IMR-90 (cell line): ENCODE measurements around the gene PELI1.

Experiments used
- CEBPB ChIP-seq: IDR thresholded peaks from 2 replicates; pipeline ENCODE4 v1.6.1; 2012; ENCODE audit warnings: low read depth, low read length, improper control_type of control experiment
- MXI1 ChIP-seq: IDR thresholded peaks from 2 replicates; pipeline ENCODE4 v1.6.1; 2012; ENCODE audit warnings: low read depth, mild to moderate bottlenecking, low read length, moderate library complexity, borderline replicate concordance
- POLR2A ChIP-seq: IDR thresholded peaks from 2 replicates; pipeline ENCODE4 v1.6.1; 2012; ENCODE audit warnings: mild to moderate bottlenecking, low read depth, low read length
- RAD21 ChIP-seq: IDR thresholded peaks from 2 replicates; pipeline ENCODE4 v1.6.1; 2012; ENCODE audit warnings: low read length, improper control_type of control experiment
- RCOR1 ChIP-seq: IDR thresholded peaks from 2 replicates; pipeline ENCODE4 v1.6.1; 2012; ENCODE audit warnings: mild to moderate bottlenecking, low read length, improper control_type of control experiment; ENCODE audit not compliant: insufficient replicate concordance
- RFX5 ChIP-seq: IDR thresholded peaks from 2 replicates; pipeline ENCODE4 v1.8.0; 2012; ENCODE audit warnings: low read depth, mild to moderate bottlenecking, low read length, moderate library complexity
- TF ChIP-seq, protein P1 (sequence below): conservative IDR thresholded peaks from 2 replicates; pipeline ENCODE4 v1.5.1; 2012; ENCODE audit warnings: mild to moderate bottlenecking, low read depth, low read length, improper control_type of control experiment
- TF ChIP-seq, protein P2 (sequence below): fragments of 150-350 bp; IDR thresholded peaks from 2 replicates; pipeline ENCODE4 v1.6.1; 2016; ENCODE audit warnings: low read depth, mild to moderate bottlenecking, low read length, moderate library complexity, borderline replicate concordance
- TF ChIP-seq, protein P3 (sequence below): fragments of 150-350 bp; IDR thresholded peaks from 2 replicates; pipeline ENCODE4 v1.6.1; 2017; ENCODE audit warnings: mild to moderate bottlenecking, antibody characterized with exemption, low read length, low read depth

DNA sequence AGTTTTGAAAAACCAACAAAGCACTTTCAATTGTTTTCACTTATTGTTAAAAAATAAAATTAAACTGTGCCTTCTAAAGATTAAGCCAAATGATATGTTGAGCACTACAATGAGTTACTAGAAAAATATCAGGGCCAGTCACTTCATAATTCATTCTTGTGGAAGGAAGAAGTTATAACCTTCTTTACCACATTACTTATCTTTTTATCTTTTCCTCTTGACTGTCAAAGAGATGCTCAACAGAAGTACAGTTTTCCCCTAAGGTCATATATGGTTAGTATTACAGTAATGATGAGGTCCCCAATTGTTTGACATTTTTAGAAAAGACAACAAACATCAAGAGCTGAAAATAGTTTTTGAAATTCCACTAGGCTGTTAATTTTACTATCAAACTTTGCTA is 9.4 kb downstream of the PELI1 start:
- TF ChIP-seq, protein P1, sequence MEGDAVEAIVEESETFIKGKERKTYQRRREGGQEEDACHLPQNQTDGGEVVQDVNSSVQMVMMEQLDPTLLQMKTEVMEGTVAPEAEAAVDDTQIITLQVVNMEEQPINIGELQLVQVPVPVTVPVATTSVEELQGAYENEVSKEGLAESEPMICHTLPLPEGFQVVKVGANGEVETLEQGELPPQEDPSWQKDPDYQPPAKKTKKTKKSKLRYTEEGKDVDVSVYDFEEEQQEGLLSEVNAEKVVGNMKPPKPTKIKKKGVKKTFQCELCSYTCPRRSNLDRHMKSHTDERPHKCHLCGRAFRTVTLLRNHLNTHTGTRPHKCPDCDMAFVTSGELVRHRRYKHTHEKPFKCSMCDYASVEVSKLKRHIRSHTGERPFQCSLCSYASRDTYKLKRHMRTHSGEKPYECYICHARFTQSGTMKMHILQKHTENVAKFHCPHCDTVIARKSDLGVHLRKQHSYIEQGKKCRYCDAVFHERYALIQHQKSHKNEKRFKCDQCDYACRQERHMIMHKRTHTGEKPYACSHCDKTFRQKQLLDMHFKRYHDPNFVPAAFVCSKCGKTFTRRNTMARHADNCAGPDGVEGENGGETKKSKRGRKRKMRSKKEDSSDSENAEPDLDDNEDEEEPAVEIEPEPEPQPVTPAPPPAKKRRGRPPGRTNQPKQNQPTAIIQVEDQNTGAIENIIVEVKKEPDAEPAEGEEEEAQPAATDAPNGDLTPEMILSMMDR = no peak
- TF ChIP-seq RAD21 (no peak), MXI1 (no peak), POLR2A (no peak), RFX5 (no peak), RCOR1 (no peak), CEBPB (no peak)
- TF ChIP-seq, protein P2, sequence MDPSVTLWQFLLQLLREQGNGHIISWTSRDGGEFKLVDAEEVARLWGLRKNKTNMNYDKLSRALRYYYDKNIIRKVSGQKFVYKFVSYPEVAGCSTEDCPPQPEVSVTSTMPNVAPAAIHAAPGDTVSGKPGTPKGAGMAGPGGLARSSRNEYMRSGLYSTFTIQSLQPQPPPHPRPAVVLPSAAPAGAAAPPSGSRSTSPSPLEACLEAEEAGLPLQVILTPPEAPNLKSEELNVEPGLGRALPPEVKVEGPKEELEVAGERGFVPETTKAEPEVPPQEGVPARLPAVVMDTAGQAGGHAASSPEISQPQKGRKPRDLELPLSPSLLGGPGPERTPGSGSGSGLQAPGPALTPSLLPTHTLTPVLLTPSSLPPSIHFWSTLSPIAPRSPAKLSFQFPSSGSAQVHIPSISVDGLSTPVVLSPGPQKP = no peak
- TF ChIP-seq, protein P3, sequence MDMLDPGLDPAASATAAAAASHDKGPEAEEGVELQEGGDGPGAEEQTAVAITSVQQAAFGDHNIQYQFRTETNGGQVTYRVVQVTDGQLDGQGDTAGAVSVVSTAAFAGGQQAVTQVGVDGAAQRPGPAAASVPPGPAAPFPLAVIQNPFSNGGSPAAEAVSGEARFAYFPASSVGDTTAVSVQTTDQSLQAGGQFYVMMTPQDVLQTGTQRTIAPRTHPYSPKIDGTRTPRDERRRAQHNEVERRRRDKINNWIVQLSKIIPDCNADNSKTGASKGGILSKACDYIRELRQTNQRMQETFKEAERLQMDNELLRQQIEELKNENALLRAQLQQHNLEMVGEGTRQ = no peak
